OCI-LY7 (cell line): ENCODE measurements around the gene LANCL1.

Source experiments
- EZH2phosphoT487 ChIP-seq: fragments of 200-600 bp; sonication (generic); IDR thresholded peaks from 2 replicates; pipeline ENCODE4 v1.6.1; 2018; ENCODE audit warnings: low read depth, borderline replicate concordance, mild to moderate bottlenecking, mixed run types, antibody characterized with exemption, low read length, moderate library complexity, mixed read lengths
- TF ChIP-seq, protein P1 (sequence below): fragments of 200-600 bp; sonication (generic); conservative IDR thresholded peaks from 2 replicates; pipeline ENCODE4 v1.5.1; 2014; ENCODE audit warnings: mild to moderate bottlenecking, antibody characterized with exemption, low read length, moderate library complexity, mixed read lengths

DNA sequence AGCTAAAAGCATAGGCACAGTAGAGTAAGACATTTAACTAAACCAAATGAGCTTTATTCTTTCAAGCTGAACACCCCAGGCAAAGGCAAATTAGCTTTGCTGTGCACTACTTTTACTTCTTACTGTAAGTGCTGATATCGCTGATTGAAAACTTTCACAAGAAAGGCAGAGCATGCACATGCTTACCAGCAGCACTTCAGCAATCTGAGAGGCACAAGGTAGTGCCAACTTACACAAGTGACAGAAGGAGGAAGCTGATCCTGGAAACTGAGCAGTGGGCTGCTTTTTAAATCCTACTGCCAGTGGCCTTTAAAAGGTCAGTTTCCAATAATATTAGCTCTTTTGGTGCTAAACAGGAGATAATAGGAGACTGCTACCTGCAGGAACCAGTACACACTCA, 43.9 kb downstream of the LANCL1 start:
- TF ChIP-seq EZH2phosphoT487, result no peak
- TF ChIP-seq, protein P1, sequence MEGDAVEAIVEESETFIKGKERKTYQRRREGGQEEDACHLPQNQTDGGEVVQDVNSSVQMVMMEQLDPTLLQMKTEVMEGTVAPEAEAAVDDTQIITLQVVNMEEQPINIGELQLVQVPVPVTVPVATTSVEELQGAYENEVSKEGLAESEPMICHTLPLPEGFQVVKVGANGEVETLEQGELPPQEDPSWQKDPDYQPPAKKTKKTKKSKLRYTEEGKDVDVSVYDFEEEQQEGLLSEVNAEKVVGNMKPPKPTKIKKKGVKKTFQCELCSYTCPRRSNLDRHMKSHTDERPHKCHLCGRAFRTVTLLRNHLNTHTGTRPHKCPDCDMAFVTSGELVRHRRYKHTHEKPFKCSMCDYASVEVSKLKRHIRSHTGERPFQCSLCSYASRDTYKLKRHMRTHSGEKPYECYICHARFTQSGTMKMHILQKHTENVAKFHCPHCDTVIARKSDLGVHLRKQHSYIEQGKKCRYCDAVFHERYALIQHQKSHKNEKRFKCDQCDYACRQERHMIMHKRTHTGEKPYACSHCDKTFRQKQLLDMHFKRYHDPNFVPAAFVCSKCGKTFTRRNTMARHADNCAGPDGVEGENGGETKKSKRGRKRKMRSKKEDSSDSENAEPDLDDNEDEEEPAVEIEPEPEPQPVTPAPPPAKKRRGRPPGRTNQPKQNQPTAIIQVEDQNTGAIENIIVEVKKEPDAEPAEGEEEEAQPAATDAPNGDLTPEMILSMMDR, result no peak
